ENCODE measurements around the gene OR2V2.

OR2V2 gene

GRCh38 chr5:181193656-181194055 lies 46.3 kb downstream of the OR2V2 start:
- no peak for DNase-seq

- DNase-seq, result no peak
Observed at GRCh38 chr5:181194489-181195248, 47.3 kb downstream of the OR2V2 start.

- DNase-seq, result no peak
Observed at GRCh38 chr5:181195249-181195761, 47.9 kb downstream of the OR2V2 start.

- no peak for DNase-seq
Observed at GRCh38 chr5:181197326-181197951, 50.1 kb downstream of the OR2V2 start.

DNA sequence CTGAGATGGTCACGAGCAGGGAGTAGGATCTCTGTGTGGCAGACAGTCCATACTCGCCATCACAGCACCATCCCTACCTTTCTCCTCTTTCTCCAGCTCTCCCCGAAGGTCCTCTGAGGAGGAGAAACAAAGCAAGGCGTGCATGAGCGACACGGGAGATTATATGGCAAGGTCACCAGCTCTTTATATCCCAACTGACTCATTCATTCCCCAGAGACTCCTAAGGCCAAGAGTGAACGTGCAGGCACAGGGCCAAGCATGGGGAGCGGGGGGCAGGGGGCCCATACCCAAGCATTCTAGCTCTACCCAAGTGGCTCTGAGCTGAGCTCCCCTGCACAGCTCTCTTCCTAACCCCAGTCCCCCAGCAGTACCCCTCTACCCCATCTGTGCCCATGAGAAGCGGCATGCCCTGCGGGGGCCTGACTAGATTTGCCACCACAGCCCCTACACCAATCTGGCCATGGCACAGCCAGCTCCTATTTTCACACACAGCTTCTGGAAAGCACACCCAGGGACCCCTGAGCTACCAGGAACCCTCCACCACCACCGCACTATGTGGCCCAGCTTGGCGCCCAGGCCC lies 50.8 kb downstream of the OR2V2 start:
- DNase-seq, result no peak

GRCh38 chr5:181198905-181199519 lies 51.6 kb downstream of the OR2V2 start:
- DNase-seq, result no peak

DNA sequence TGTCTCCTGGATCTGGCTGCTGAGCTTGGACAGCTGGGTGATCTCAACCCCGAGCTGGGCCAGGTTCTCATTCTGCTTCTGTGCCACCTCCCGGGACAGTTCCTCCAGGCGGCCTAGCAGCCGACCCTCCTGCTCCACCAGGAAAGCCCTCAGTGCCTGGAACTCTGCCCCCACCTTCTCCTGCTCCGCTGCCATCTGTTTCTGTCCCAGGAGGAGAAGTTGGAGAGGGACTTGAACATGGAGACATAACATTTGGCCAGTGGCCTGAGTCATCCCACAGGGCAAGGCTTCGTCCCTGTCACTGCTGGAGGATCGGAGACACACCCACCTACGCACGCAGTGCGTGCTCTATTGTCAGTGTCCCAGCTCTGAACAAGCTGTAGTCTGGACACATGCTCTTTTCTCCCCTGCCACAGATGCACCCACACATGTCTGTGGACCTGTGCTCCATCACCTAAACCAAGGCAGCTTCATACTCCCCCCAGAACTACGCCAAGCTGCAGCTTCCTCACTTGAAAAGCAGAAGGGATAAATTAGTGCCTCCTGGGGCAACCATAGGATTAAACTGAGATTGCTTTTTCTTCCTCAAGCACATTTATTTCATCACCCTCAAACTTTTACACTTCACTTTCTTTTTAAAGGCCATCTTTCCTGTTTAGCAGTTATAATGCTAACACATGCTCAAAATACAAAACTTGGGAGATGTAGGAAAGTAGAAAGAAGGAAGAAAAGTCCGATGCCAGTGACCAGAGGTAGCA lies 52.7 kb downstream of the OR2V2 start:
- no peak for DNase-seq

DNA sequence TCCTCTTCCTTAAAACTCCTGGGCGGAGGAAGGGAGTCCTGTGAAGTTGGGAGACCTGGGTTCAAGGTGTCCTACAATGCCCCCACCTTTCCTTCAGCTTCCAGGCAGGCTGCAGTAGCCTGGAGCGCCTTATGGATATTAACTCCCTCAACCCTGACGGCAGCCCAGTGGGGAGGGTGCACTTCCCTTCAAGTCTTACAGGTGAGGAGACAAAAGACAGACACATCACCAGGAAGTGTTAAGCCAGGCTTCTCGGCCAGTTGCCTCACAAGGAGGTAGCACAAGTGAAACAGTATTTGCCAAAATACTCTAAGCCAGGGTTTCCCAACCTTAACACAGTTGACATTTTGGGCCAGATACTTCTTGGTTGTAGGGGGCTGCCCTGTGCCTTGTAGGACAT lies 53.4 kb downstream of the OR2V2 start:
- DNase-seq, result no peak

- DNase-seq, result no peak
Observed at GRCh38 chr5:181203093-181203711, 55.8 kb downstream of the OR2V2 start.

DNA sequence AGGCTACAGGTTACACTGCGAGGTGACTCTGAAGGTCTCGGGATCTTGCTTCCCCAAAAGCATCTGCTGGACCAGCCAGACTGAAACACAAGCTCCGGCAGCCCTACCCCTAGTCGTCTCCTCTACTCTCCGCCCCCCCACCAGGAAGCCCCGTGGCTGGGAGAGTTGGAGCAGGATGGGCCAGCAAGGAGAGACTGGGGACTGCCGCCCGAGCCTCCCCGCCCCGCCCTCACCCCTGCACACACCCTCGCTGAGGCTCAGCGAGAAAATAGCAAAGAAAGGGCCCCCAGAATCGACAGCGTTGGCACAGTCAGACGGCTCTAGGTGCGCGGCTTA lies 56.4 kb downstream of the OR2V2 start:
- peak; percentile 83 for DNase-seq

GRCh38 chr5:181204113-181204825 lies 56.9 kb downstream of the OR2V2 start:
- peak; percentile 58 for DNase-seq

GRCh38 chr5:181204826-181205760 lies 57.7 kb downstream of the OR2V2 start, which contains the start of gene TRIM7:
Gene TRIM7, minus strand, starts transcription at chr5:181205196. Its CDS starts 86 bp downstream, at chr5:181205110.
- DNase-seq, result peak; percentile 78

- no peak for DNase-seq
Observed at GRCh38 chr5:181205761-181206649, 58.6 kb downstream of the OR2V2 start.

DNA sequence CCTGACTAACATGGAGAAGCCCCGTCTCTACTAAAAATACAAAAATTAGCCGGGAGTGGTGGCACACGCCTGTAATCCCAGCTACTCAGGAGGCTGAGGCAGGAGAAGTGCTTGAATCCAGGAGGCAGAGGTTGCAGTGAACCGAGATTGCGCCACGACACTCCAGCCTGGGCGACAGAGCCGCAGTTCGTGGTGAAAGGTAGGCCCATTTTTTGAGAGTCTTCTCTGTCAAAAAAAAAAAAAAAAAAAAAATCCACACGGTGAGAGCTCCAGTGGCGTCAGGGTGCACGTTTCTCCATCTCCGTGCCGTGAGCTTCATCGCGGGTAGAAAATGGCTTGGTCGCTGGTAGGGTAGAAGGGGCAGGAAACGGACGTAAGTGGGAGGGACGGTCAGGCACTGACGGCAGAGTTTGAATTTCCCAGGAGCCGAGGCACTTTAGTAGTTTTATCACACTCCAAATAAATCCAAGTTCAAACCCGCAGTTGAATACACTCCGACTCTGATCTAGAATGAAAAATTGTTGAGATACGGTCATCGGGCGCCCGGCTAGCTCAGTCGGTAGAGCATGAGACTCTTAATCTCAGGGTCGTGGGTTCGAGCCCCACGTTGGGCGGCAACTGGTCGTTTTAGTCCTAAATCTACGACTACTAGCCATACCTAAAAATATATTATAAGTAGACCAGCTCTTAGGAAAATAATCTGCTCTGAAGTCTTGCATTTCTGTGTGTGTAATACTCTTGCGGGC lies 60.0 kb downstream of the OR2V2 start:
- DNase-seq, result no peak

DNA sequence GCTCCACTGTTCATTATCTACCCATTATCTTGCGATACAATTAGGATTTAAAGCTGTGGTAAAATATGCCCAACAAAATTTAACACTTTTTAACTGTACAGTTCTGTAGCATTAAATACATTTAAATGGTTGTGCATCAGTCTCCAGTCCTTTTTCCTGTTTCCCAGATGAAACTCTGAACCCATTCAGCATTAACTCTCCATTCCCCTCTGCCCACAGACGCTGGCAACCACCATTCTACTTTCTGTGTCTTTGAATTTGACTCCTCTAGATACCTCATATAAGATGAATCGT lies 60.5 kb downstream of the OR2V2 start:
- DNase-seq, result no peak

All from 8988T (cell line).